GM23338 (cell line): ENCODE measurements around the gene SLC45A1.

Source experiments
- EZH2 ChIP-seq: fragments of 200-600 bp; sonication (generic); IDR thresholded peaks from one replicate; pipeline ENCODE4 v1.8.0; 2017; ENCODE audit warnings: antibody characterized with exemption, mild to moderate bottlenecking, low read depth; ENCODE audit not compliant: unreplicated experiment
- POLR2AphosphoS5 ChIP-seq: IDR thresholded peaks from 2 replicates; pipeline ENCODE4 v1.6.1; 2016; ENCODE audit warnings: antibody characterized with exemption, low read depth
- ZNF331 ChIP-seq: fragments of 250-450 bp; sonication (Bioruptor Pico); IDR thresholded peaks from 2 replicates; pipeline ENCODE4 v1.5.0; 2020; ENCODE audit warnings: low read depth, mild to moderate bottlenecking, moderate library complexity
- TF ChIP-seq, protein P1 (sequence below), 2 experiments: fragments of 200-600 bp in 1 of 2; sonication (generic) in 1 of 2; conservative IDR thresholded peaks; 2 replicates each; pipeline versions ENCODE4 v1.5.1 to v1.6.1; 2016 to 2017; ENCODE audit warnings: antibody characterized with exemption in 2 of 2, low read depth in 2 of 2, mild to moderate bottlenecking in 2 of 2, moderate library complexity in 1 of 2

GRCh38 chr1:8358897-8359616 lies 41.1 kb downstream of the SLC45A1 start:
- TF ChIP-seq, protein P1, sequence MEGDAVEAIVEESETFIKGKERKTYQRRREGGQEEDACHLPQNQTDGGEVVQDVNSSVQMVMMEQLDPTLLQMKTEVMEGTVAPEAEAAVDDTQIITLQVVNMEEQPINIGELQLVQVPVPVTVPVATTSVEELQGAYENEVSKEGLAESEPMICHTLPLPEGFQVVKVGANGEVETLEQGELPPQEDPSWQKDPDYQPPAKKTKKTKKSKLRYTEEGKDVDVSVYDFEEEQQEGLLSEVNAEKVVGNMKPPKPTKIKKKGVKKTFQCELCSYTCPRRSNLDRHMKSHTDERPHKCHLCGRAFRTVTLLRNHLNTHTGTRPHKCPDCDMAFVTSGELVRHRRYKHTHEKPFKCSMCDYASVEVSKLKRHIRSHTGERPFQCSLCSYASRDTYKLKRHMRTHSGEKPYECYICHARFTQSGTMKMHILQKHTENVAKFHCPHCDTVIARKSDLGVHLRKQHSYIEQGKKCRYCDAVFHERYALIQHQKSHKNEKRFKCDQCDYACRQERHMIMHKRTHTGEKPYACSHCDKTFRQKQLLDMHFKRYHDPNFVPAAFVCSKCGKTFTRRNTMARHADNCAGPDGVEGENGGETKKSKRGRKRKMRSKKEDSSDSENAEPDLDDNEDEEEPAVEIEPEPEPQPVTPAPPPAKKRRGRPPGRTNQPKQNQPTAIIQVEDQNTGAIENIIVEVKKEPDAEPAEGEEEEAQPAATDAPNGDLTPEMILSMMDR (conservative IDR thresholded peaks at IDR 0.05; ENCODE audit: low read depth in 2 of 2), result peak in 1 of 2 experiments; percentile 24; a peak in 2 of 4 replicates
- TF ChIP-seq POLR2AphosphoS5 (no peak), EZH2 (no peak), ZNF331 (no peak)
